ENCODE measurements around the gene ZNF784. TPM values are rescaled to one million over a fixed set of nuclear protein-coding genes. Genes with fewer than 3 reads are reported as not detected.

ZNF784 gene
- total and polyA plus RNA-seq, 5 donors from 2014 or later: 1.0 to 11.1 (median 1.9) TPM

DNA sequence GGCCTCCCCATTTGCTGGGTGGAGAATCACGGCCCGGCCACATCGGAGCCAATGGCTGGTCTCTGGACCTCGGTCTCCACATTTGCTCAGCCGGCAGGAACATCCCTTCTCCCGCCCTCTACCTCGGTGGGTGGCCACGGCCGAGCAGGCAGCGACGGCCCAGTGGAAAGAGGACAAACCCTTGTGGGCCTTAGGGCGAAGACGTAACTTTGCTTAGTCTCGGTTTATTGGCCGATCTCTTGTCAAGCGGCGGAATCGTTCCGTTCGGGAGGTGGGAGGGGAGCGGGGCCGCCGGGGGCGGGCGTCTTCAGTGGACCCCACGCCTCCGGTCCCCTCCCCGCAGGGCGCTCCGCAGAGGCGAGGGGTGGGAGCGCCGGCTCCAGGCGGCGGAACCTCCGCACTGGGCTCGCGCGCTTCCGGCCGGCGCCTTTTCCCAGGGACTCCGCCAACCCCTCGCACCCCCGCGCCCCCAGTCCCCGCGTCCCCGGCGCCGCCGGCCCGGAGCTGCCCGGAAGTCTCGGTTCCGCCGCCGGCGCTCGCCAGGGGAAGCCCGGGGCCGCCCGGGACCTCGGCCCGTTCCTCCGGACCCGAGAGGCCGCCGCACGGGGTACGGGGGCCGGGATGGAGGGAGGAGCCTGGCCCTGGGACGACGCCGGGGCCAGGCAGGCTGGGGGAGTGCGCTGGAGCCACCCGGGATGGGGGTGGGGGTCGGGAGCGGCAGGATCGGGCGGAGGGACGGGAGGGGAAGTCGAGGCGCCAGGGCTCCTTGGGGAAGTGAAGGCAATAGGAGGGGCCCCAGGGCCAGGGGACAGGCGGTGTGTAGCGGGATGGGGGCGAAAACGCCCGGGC, 16.4 kb upstream of the ZNF784 start, which contains the start of gene ZNF580:
Gene ZNF580 (plus strand): TSS at position 426 of the 849 bp plus-strand sequence. CDS start 1,507 bp downstream, outside the sequence.
- Histone ChIP-seq H3K9me3 (ENCODE audit: control insufficient read depth in 2 of 2, low read length in 2 of 2) (no peaks in the 10 kb centered on the region), H3K4me3 (ENCODE audit: low read depth, low read length) (peak within 1 kb of the TSS; percentile 72), H3K27ac (ENCODE audit: insufficient read depth, low read length, poor library complexity, severe bottlenecking) (peak within 1 kb of the TSS; percentile 80), H3K4me1 (ENCODE audit: control insufficient read depth, insufficient read depth, low read length, poor library complexity, severe bottlenecking) (peaks cover 78% of the 10 kb centered on the region), H3K36me3 (ENCODE audit: control insufficient read depth, insufficient read depth, low read length) (peaks cover 8% of the 10 kb centered on the region), H3K27me3 (ENCODE audit: control insufficient read depth, insufficient read depth, low read length) (no peaks in the 10 kb centered on the region)
- Mint-ChIP-seq H3K27ac (peak within 1 kb of the TSS; percentile 92 to 95 (median 94)), H3K9me3 (peaks cover 0 to 2% (median 0%) of the 10 kb centered on the region in 7 donors), H3K4me3 (peak within 1 kb of the TSS; percentile 83 to 98 (median 92)), H3K27me3 (peaks cover 11% of the 10 kb centered on the region), H3K4me1 (peaks cover under 1 to 75% (median 49%) of the 10 kb centered on the region in 4 donors), H3K36me3 (peaks cover 19% of the 10 kb centered on the region)
- DNase-seq (peak; percentile 45 to 69 (median 50)), ATAC-seq (ENCODE audit: low read depth in 2 of 2) (peak; percentile 16 to 25)

DNA sequence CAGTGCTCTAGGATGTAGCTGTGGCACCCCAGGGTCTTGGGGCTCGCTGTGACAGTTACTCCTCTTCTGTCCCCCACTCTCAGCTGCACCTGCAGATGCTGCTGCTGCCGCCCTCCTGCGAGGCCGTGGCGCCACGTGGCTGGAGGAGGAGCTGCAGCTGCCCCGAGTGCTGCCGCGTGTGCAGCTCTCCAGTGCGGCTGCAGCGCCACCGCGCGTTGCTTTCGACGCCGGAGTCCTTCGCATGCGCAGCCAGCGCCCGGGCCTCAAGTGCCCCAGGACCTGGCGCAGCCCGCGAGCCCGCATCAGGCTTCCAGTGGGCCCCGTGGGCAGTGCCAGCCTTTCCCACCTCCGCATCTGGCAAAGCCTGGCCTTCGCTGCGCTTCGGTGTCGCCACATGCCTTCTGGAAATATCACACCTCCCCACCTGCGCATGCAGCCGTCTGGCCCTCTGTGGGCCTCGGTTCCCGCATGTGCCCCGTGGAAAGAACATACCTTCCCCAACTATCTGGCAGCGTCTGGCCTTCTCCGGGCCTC, 15.7 kb upstream of the ZNF784 start:
- Histone ChIP-seq H3K4me3 (ENCODE audit: low read depth, low read length) (no peak overlapping the region), H3K36me3 (ENCODE audit: control insufficient read depth, insufficient read depth, low read length) (peaks cover 4% of the 10 kb centered on the region), H3K4me1 (ENCODE audit: control insufficient read depth, insufficient read depth, low read length, poor library complexity, severe bottlenecking) (peaks cover 85% of the 10 kb centered on the region), H3K27ac (ENCODE audit: insufficient read depth, low read length, poor library complexity, severe bottlenecking) (peak overlapping the region; percentile 80), H3K27me3 (ENCODE audit: control insufficient read depth, insufficient read depth, low read length) (no peaks in the 10 kb centered on the region), H3K9me3 (ENCODE audit: control insufficient read depth in 2 of 2, low read length in 2 of 2) (no peaks in the 10 kb centered on the region)
- peak overlapping the region; percentile 66 to 96 (median 83) for H3K4me3 Mint-ChIP-seq
- peaks cover 13% of the 10 kb centered on the region for H3K27me3 Mint-ChIP-seq
- peaks cover 4 to 77% (median 52%) of the 10 kb centered on the region in 4 donors for H3K4me1 Mint-ChIP-seq
- peak overlapping the region in 2 of 3 donors; percentile 79 to 89 for H3K27ac Mint-ChIP-seq
- ATAC-seq (ENCODE audit: low read depth in 2 of 2): peak; percentile 46
- peak; percentile 63 to 89 (median 75) for DNase-seq
- H3K9me3 Mint-ChIP-seq: peaks cover 0 to 2% (median 0%) of the 10 kb centered on the region in 7 donors
- H3K36me3 Mint-ChIP-seq: peaks cover 24% of the 10 kb centered on the region

DNA sequence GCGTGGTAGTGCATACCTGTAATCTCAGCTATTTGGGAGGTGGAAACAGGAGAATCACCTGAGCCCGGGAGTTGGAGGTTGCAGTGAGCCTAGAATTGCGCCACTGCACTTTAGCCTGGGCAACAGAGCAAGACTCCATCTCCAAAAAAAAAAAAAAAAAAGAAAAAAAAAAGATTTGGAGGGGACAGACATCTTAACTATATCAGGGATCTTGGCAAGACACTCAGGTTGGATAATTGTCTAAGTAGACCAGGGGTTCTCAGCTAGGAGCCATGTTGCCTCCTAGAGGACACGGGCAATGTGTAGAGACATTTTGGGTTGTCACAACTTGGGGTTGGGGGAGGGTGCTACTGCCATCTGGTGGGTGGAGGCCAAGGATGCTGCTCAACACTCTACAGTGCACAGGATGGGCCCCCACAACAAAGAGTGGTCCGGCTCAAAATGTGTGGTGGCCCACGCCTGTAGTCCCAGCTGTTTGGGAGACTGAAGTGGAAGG, 14.5 kb upstream of the ZNF784 start:
- DNase-seq (peak; percentile 38 to 78 (median 59)), ATAC-seq (ENCODE audit: low read depth in 2 of 2) (peak in 1 of 2 donors; percentile 8)
- Mint-ChIP-seq H3K36me3 (peaks cover 28% of the 10 kb centered on the region), H3K4me3 (peak overlapping the region; percentile 66 to 96 (median 72)), H3K27ac (peak overlapping the region; percentile 1 to 92 (median 59)), H3K4me1 (peaks cover 4 to 75% (median 53%) of the 10 kb centered on the region in 4 donors), H3K27me3 (peaks cover 17% of the 10 kb centered on the region), H3K9me3 (peaks cover 0 to 2% (median 0%) of the 10 kb centered on the region in 7 donors)
- Histone ChIP-seq H3K27ac (ENCODE audit: insufficient read depth, low read length, poor library complexity, severe bottlenecking) (peak overlapping the region; percentile 29), H3K9me3 (ENCODE audit: control insufficient read depth in 2 of 2, low read length in 2 of 2) (no peaks in the 10 kb centered on the region), H3K4me3 (ENCODE audit: low read depth, low read length) (no peak overlapping the region), H3K27me3 (ENCODE audit: control insufficient read depth, insufficient read depth, low read length) (no peaks in the 10 kb centered on the region), H3K4me1 (ENCODE audit: control insufficient read depth, insufficient read depth, low read length, poor library complexity, severe bottlenecking) (peaks cover 79% of the 10 kb centered on the region), H3K36me3 (ENCODE audit: control insufficient read depth, insufficient read depth, low read length) (no peaks in the 10 kb centered on the region)

DNA sequence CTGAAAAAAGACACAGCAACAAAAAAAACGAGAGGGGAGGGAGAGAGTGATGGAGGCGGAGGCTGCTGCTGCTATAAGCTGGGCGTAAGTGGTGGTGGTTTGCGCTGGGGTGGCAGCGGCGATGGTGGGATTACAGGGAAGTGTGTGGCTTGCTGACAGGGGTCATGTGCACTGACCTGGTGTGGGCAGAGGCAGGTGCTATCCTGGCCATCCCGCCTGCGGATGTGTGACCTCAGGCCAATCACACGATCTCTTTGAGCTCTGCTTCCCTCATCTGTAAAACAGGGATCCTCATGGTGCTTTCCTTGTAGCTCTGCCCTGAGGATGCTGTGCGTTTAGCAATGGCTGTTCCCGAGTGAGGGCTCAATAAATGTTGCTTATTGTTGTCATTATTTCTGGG, 13.2 kb upstream of the ZNF784 start:
- H3K27ac ChIP-seq (ENCODE audit: insufficient read depth, low read length, poor library complexity, severe bottlenecking): no peak overlapping the region
- no peak for DNase-seq
- Mint-ChIP-seq H3K27me3 (peaks cover 11% of the 10 kb centered on the region), H3K9me3 (peaks cover 0 to 2% (median 0%) of the 10 kb centered on the region in 7 donors), H3K4me1 (peaks cover 4 to 71% (median 45%) of the 10 kb centered on the region in 4 donors), H3K27ac (peak overlapping the region; percentile 58 to 100 (median 100)), H3K4me3 (peak overlapping the region; percentile 71 to 100 (median 92)), H3K36me3 (peaks cover 28% of the 10 kb centered on the region)
- no peaks in the 10 kb centered on the region for H3K9me3 ChIP-seq (ENCODE audit: control insufficient read depth in 2 of 2, low read length in 2 of 2)
- H3K27me3 ChIP-seq (ENCODE audit: control insufficient read depth, insufficient read depth, low read length): no peaks in the 10 kb centered on the region
- peaks cover 71% of the 10 kb centered on the region for H3K4me1 ChIP-seq (ENCODE audit: control insufficient read depth, insufficient read depth, low read length, poor library complexity, severe bottlenecking)
- H3K4me3 ChIP-seq (ENCODE audit: low read depth, low read length): no peak overlapping the region
- no peaks in the 10 kb centered on the region for H3K36me3 ChIP-seq (ENCODE audit: control insufficient read depth, insufficient read depth, low read length)
- ATAC-seq (ENCODE audit: low read depth in 2 of 2): no peak

DNA sequence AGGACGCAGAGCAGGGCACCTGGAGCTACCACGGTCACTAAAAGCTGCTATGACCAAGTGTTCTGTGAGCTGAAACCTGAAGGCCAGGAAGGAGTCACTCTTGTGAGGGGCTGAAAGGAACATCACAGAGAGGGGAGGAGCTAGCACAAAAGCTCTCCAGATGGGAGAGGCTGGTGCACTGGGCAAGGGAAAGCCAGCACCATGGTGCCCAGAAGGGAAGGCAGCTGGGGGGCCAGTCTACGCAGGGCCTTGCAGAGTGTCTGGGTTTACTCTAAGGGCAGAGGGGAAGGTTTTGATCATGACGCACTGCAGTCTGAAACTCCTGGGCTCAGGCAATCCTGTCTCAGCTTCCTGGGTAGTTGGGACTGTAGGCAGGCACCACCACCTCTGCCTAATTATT, 12.4 kb upstream of the ZNF784 start:
- H3K27ac ChIP-seq (ENCODE audit: insufficient read depth, low read length, poor library complexity, severe bottlenecking): peak overlapping the region; percentile 100
- peaks cover 11 to 73% (median 49%) of the 10 kb centered on the region in 4 donors for H3K4me1 Mint-ChIP-seq

DNA sequence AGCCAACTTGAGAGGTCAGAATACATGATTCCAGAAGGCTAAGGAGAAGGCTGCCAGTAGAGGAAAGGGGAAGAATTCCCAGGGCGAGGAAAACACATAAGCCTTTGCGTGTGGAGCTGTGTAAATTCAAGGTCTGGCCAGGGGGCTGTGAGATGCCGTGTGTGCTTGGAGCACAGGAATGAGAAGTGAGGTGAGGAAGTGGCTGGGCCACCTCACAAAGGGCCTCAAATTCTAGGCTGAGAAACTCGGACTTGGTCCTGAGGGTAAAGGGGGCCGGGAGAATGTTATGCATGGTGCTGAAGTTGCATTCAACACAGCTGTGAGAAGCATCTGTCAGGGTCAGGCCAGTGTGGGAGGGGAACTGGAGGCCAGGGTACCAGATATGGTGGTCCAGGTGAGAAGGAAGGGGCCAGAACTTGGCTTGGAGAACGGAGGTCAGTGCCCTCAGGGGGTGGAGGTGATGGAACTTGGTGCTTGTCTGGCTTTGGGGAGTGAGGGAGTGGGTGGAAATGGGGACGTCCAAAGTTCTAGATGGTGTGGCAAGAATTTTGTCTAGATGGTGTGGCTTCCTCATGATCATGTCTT, 11.6 kb upstream of the ZNF784 start:
- no peak for DNase-seq
- H3K36me3 ChIP-seq (ENCODE audit: control insufficient read depth, insufficient read depth, low read length): no peaks in the 10 kb centered on the region
- peak overlapping the region; percentile 100 for H3K27ac ChIP-seq (ENCODE audit: insufficient read depth, low read length, poor library complexity, severe bottlenecking)
- Mint-ChIP-seq H3K36me3 (peaks cover 28% of the 10 kb centered on the region), H3K27ac (peak overlapping the region; percentile 100), H3K4me1 (peaks cover 14 to 71% (median 49%) of the 10 kb centered on the region in 4 donors), H3K4me3 (peak overlapping the region; percentile 96 to 100 (median 99)), H3K9me3 (peaks cover 0 to 2% (median 0%) of the 10 kb centered on the region in 7 donors), H3K27me3 (peaks cover 11% of the 10 kb centered on the region)
- no peak for ATAC-seq (ENCODE audit: low read depth in 2 of 2)
- H3K4me1 ChIP-seq (ENCODE audit: control insufficient read depth, insufficient read depth, low read length, poor library complexity, severe bottlenecking): peaks cover 66% of the 10 kb centered on the region
- H3K4me3 ChIP-seq (ENCODE audit: low read depth, low read length): peak overlapping the region; percentile 96
- no peaks in the 10 kb centered on the region for H3K27me3 ChIP-seq (ENCODE audit: control insufficient read depth, insufficient read depth, low read length)
- no peaks in the 10 kb centered on the region for H3K9me3 ChIP-seq (ENCODE audit: control insufficient read depth in 2 of 2, low read length in 2 of 2)

More for the DNA sequence above, 12.4 kb upstream of the ZNF784 start:
- Mint-ChIP-seq H3K36me3 (peaks cover 28% of the 10 kb centered on the region), H3K27ac (peak overlapping the region in 2 of 3 donors; percentile 100), H3K27me3 (peaks cover 11% of the 10 kb centered on the region), H3K9me3 (peaks cover 0 to 2% (median 0%) of the 10 kb centered on the region in 7 donors), H3K4me3 (peak overlapping the region; percentile 96 to 100 (median 99))
- Histone ChIP-seq H3K36me3 (ENCODE audit: control insufficient read depth, insufficient read depth, low read length) (no peaks in the 10 kb centered on the region), H3K4me3 (ENCODE audit: low read depth, low read length) (peak overlapping the region; percentile 96), H3K27me3 (ENCODE audit: control insufficient read depth, insufficient read depth, low read length) (no peaks in the 10 kb centered on the region), H3K4me1 (ENCODE audit: control insufficient read depth, insufficient read depth, low read length, poor library complexity, severe bottlenecking) (peaks cover 70% of the 10 kb centered on the region), H3K9me3 (ENCODE audit: control insufficient read depth in 2 of 2, low read length in 2 of 2) (no peaks in the 10 kb centered on the region)
- DNase-seq (no peak), ATAC-seq (ENCODE audit: low read depth in 2 of 2) (no peak)

DNA sequence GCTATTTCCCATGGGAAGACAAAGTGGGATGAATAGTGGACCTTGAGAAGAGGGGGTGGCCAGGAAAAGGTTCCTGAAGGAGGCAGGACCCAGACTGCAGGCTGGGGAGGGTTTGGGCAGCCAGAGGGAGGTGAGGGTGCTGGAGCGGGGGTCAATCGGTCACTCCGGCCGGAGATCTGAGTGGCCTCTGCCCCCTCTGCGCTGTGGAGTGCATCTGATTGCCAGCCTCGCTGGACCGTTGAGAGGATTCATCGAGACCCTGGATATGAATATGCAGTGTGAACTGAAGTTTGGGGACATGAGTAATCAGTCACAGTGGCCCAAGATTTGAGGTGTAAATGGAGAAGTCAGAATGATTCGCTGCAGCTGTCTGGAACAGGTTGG, 11.0 kb upstream of the ZNF784 start:
- Mint-ChIP-seq H3K4me1 (peaks cover 14 to 68% (median 47%) of the 10 kb centered on the region in 4 donors), H3K27me3 (peaks cover 11% of the 10 kb centered on the region), H3K9me3 (peaks cover 0 to 2% (median 0%) of the 10 kb centered on the region in 7 donors), H3K27ac (peak overlapping the region; percentile 100), H3K36me3 (peaks cover 28% of the 10 kb centered on the region), H3K4me3 (peak overlapping the region; percentile 96 to 100 (median 99))
- peaks cover 61% of the 10 kb centered on the region for H3K4me1 ChIP-seq (ENCODE audit: control insufficient read depth, insufficient read depth, low read length, poor library complexity, severe bottlenecking)
- DNase-seq (no peak), ATAC-seq (ENCODE audit: low read depth in 2 of 2) (no peak)
- H3K9me3 ChIP-seq (ENCODE audit: control insufficient read depth in 2 of 2, low read length in 2 of 2): no peaks in the 10 kb centered on the region
- peak overlapping the region; percentile 100 for H3K27ac ChIP-seq (ENCODE audit: insufficient read depth, low read length, poor library complexity, severe bottlenecking)
- no peaks in the 10 kb centered on the region for H3K27me3 ChIP-seq (ENCODE audit: control insufficient read depth, insufficient read depth, low read length)
- no peaks in the 10 kb centered on the region for H3K36me3 ChIP-seq (ENCODE audit: control insufficient read depth, insufficient read depth, low read length)
- H3K4me3 ChIP-seq (ENCODE audit: low read depth, low read length): peak overlapping the region; percentile 96

Data from CD4-positive, CD25-positive, alpha-beta regulatory T cell (primary cell).